HG03571 (cell line): ENCODE data around the gene FN3KRP.
"Not testable (repeated sequence)": the region's sequence is repeated elsewhere in the genome, so short reads cannot be mapped to it uniquely, and the experiment has no call there.

ENCODE experiments used
- ATAC-seq: cut with Tn5 transposase; IDR thresholded peaks from one replicate; pipeline ENCODE4 v1.9.1; 2021; ENCODE audit not compliant: unreplicated experiment

The FN3KRP gene

DNA sequence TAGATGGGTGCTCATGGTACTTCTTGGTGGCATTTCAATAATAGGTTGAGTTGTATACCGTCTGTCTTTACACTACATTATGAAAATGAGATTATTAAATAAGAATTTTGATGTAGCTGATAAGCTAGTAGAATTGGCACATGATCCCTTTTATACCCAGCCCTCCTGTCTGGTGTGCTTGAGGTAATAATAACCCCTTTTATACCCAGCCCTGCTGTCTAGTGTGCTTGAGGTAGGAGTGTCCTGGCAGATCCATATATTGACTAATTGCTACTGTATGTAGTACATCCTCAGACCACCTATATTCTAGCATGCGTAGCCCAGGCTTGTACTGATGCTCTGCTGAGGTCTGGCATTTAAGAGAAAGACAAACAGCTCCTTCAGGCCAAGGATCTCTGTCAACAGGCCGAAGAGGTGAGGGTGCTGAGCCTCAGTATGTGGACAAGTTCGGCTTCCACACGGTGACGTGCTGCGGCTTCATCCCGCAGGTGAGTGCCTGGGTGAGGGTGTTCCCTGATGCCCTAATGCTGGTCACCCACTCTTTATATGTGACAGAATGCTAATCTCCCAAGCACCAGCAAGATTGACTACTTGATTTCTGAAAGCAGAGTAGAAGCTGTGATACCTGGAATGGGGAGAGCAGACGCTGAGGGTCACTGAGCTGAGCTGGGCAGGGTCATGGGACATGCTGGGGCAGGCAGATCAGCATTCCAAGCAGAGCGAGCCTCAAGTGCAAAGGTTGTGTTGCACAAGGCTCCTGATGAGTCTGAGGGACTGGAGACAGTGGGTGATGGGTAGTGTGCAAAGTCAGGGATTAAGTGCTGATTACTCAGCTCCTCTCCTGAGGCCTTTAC lies 24.6 kb downstream of the FN3KRP start:
- no peak for ATAC-seq

DNA sequence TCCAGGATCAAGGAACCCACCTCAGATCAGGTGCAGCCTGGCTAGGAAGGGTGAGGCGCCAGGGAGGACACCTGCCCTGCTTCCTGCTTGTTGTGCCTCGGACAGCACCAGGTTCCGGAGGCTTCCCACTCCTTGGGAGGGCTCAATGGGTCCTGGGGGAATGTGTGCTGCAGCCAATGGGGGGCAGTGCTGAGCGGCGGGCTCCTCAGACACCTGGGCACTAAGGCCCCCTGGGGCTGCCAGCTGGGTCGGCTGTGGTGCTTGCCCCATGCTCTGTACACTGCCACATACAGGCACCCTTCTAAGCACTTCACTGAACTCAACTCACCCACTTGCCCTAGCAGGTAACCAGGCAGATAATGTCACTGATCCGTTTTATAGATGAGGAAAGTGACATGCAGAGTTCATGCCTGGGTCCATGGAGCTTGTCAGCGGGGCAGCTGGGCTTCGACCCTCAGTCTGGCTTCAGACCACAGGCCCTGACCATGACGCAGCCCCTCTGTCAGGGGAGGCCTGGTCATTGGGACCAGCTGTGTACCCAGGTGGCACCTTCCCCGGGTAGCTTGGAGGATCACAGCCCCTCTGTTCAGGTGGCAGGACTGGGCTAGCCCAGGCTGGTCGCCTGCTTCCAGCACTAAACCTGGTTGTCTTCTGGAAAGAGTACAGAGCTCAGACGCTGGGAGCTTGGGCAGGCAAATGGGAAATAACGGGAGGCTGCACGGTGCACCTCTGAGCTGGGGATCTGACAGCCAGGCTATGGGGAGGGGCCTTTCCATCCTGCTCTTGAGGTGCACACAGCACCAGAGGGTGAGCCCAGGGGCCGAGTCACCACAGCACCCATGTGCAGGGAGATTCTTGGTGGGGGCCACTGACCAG lies 27.1 kb downstream of the FN3KRP start:
- no peak for ATAC-seq

DNA sequence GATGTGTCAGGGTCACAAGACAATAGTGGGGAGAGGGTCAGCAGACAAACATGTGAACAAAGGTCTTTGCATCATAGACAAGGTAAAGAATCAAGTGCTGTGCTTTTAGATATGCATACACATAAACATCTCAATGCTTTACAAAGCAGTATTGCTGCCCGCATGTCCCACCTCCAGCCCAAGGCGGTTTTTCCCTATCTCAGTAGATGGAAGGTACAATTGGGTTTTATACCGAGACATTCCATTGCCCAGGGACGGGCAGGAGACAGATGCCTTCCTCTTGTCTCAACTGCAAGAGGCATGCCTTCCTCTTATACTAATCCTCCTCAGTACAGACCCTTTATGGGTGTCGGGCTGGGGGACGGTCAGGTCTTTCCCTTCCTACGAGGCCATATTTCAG lies 28.2 kb downstream of the FN3KRP start:
- ATAC-seq, result not testable (repeated sequence)

DNA sequence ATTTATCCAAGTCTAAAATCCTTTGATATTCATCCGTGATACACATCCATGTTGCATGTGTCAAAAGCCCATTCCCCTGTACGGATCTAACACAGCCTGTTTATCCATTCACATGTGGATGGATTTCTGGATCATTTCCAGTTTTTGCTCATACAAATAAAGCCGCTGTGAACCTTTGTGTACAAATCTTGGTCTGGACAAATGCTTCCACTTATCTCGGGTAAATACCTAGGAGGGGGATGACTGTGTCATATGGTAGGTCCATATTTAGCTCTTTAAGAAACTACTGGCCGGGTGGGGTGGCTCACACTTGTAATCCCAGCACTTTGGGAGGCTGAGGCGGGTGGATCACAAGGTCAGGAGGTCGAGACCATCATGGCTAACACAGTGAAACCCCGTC lies 29.0 kb downstream of the FN3KRP start:
- ATAC-seq, result no peak

DNA sequence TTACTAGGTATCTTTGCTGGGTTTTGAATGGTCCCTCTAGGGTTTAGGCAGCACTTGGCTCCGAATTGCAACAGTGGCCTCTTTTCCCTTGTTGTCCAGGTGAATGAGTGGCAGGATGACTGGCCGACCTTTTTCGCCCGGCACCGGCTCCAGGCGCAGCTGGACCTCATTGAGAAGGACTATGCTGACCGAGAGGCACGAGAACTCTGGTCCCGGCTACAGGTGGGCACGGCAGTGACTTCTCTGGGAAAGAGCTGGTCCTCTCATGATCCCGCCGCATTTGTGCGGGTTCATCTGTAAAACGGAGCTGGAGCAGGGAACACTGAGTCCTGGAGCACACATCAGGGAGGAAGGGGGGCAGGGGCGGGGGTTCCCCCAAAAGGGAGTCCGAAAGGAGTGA lies 32.2 kb downstream of the FN3KRP start:
- no peak for ATAC-seq

DNA sequence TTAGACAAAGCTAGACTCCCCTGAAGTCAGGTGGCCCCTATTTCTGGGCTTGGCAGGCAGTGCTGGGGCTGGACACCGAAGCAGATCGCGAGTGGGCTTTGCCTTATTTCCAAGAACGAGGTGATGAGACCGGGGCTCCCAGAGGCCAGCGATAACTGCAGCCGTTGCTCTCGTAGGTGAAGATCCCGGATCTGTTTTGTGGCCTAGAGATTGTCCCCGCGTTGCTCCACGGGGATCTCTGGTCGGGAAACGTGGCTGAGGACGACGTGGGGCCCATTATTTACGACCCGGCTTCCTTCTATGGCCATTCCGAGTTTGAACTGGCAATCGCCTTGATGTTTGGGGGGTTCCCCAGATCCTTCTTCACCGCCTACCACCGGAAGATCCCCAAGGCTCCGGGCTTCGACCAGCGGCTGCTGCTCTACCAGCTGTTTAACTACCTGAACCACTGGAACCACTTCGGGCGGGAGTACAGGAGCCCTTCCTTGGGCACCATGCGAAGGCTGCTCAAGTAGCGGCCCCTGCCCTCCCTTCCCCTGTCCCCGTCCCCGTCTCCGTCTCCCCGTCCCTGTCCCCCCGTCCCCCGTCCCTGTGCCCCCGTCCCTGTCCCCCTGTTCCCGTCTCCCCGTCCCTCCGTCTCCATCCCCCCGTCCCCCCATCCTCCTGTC lies 33.9 kb downstream of the FN3KRP start:
- ATAC-seq, result no peak

DNA sequence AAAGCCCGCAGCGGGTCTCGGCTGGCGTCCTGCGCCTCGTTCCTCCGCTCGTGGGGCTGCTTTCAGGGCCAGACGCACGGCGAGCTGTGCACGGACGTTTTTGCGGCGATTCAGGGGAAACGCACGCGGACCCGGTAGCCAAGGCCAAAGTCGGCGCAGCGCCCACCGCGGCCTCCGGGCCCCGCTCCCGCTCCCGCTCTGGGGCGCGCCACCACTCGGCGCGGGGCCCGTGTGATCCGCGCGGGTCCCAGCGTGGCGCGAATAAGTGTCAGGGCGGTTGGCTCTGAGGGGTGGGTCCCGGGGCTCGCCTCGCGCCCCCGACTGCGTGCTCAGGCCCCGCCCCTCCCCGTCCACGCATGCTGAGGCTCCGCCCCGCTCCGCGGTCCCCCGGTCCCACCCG lies 34.7 kb downstream of the FN3KRP start:
- ATAC-seq, result no peak

DNA sequence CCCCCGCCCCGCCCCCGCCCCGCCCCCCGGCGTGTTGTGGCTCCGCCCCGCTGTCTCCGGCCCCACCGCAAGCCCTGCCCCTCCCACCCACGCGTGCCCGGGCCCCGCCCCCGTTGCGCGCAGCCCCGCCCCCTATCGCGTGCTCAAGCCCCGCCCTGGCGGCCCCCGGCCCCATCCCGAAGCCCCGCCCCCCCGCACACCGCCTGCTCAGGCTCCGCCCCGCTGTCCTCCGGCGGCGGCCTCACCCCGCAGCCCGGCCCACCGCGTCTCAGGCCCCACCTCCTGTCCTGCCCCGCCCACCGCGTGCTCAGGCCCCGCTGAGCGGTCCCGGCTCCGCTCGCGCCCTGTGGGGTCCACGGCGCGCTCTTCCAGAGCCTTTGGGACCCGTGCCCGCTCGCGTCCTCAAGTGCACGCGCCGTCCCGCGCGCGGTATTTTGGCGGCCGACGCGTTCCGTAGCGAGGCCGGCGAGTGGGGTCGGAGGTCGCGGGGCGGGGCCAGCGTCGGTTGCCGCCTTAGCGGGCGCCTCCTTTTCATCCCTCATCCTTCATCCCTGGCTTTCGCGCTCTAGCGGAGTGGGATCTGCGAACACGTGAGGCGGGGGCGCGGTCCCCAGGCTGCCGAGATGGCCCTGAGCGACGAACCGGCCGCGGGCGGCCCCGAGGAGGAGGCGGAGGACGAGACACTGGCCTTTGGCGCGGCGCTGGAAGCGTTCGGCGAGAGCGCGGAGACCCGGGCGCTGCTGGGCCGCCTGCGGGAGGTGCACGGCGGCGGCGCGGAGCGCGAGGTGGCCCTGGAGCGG lies 35.3 kb downstream of the FN3KRP start, which contains the start of gene TBCD:
TBCD (plus strand) TSS at position 495 of the 800 bp plus-strand sequence; CDS start at position 624, 129 bp downstream.
- ATAC-seq, result peak; percentile 55

DNA sequence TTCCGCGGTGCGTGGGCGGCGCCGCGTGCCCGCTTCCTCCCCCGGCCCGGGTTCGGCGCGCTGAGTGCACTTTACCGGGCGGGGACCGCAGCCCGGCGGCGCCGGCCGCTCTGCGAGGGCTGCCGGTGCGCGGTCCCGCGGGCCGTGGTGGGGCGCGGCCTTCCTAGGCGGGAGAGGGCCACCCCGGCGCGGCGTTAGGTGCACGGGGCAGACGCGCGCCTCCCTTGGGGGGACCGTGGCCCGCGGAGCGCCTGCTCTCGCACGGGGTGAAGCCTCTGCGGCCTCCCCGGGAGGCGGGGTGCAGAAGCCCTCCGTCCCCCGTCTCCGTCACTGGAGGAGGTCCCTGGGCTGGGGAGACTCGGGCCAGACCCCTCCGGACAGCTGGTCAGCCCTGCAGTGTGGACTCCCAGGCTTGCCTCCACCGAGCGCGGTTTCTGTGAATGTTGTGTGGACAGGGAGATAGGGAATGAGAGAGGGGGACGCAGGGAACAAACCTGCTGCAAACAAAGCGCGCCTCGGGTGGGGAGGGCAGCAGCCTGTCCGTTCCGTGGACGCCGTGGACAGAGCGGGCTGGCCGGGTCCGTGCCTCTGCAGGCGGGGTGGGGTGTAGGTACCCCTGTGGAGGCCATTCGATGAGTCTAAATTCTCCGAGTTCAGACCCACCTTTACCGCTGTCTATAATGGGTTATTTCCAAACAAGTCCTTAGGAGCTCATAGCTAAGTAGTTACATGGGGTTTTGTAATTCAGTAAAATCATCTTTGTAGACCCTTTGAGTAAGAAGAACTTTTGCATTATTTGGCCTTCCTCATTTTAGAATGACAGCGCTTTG lies 36.1 kb downstream of the FN3KRP start:
- no peak for ATAC-seq

DNA sequence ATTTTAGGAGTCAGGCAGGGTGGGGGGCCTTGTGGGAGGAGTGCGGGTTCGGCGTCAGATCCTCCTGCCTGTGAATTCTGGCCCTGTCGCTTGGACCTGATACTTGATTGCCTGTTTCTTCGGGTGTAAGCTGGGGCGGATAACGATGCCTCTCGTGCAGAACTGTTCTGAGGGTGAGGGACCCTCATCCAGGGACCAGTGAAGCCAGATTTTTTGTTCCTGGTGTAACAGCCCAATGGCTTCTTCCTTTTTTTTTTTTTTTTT lies 36.6 kb downstream of the FN3KRP start:
- ATAC-seq, result no peak

DNA sequence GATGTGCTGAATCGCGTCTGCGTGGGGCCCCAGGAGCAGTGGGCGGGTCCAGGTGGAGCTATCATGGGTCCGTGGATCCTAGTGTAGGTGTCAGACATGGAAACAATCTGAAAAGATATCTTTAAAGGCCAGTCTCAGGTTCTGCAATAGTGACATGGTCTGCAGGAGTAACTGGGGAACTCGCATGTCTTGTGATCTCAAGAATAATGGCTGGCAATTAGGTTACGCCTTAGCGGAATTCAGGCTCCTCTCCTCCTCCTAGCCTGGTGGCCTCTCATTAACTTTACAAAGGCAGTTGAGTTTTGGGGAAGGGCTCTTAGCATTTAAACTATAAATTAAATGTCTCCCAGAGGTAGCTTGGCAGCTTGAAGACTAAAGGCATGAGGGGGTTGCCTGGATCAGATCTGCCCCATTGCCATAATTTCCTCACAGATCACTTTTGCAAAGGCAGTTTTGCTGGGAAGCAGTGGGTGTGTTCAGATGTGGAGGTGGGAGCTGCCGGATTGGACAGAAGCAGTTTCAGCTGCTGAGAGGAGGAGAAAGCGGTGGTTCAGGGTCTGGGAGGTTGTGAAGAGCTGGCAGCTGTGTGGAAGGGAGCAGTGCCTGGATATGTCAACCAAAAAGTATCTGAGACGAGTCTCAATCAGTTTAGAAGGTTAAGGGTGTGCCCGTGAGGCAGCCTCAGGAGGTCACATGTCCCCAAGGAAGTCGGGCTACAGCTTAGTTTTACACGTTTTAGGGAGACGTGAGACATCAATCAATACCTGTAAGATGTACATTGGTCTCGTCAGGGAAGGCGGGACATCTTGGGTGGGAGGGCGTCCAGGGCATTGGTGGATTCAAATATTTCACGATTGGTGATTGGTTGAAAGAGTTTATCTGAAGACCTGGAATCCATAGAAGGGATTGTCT lies 38.0 kb downstream of the FN3KRP start:
- no peak for ATAC-seq

DNA sequence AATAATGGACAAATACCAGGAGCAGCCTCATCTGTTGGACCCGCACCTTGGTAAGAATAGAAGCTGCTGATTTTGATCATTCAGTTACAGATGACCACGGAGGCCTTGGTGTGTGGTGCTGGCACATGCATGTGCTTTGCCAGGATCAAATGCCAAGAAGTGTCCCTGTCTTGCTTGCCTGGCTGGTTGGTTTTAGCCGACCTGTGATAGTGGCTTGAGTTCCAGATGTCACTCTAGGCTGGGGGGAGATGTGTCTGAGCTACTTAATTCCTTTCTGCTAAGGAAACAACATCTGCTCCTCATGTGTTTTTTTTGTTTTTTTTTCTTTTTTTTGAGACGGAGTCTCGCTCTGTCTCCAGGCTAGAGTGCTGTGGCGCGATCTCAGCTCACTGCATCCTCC lies 39.7 kb downstream of the FN3KRP start:
- no peak for ATAC-seq

DNA sequence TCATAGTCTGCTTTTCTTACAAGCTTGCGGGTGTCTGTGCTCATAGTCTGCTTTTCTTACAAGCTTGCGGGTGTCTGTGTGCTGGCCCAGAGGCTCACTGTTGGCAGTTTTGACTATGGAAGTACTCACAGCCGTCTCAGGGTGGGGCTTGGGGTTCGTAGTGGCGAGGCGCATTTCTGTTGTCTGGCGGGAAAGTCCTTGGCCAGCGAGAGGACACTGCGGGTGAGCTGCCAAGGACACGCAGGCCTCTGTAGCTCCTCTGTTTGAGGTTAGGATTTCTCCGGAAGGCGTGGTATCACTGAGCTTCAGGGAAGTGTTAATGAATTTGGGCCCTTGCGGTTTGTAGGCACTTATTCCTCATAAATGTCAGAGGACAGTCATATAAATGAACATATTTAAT lies 48.9 kb downstream of the FN3KRP start:
- no peak for ATAC-seq

DNA sequence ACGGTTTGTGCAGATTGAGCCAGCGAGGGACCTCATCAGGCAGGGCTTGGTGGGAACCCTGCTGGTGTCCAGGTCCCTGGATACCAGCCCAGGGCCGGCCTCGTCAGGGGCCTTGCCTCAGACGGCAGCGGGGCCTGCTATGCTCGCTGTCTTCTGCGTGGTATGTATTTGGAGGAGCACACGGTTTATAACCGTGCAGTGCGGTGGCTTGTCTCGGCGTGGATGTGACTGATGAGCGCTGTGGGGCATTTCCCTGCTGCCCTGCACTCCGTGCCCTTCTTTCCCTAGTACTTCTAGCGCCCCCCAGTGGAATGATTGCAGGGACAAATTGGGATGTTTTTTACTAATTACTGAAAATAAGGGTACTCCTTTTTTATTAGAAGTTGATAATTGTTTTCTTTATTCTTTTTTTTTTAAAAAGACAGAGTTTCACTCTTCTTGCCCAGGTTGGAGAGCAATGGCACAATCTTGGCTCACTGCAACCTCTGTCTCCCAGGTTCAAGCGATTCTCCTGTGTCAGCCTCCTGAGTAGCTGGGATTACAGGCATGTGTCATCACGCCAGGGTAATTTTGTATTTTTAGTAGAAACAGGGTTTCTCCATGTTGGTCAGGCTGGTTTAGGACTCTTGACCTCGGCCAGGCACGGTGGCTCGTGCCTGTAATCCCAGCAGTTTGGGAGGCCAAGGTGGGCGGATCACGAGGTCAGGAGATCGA lies 50.7 kb downstream of the FN3KRP start:
- no peak for ATAC-seq

DNA sequence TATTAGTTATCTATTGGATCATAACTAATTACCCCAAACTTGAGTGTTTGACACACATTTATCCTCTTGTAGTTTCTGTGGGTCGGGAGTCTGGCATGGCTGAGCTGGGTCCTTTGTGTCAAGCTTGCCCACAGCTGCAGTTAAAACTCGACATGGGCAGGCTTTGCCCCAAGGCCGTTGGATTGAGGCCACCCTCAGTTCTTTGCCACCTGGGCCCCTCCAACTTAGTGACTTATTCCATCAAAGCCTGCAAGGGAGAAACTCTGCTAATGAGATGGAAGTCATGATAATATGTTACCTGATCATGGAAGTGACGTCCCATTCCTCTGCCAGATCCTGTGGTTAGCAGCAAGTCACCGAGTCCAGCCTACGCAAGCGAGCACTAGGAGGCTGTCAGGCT lies 52.5 kb downstream of the FN3KRP start:
- no peak for ATAC-seq

DNA sequence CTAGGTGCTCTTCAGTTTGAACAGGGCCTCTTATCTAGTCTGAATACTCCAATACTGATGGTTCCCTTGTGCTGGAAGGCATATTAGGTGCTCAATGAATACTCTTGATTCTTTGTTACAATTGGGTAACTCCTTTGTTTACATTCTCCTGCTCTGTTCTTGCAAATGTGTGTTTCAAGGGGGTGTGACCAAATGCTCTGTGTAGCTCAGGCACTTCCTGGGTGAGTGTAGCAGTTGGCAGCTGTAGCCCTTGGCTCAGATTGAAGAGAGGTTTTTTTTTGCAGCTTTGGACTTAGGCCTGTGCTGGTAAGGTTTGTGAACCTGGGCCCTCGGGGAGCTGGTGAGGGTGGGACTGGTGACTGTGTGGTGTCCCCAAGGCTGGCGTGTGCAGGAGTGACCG lies 55.5 kb downstream of the FN3KRP start:
- no peak for ATAC-seq

DNA sequence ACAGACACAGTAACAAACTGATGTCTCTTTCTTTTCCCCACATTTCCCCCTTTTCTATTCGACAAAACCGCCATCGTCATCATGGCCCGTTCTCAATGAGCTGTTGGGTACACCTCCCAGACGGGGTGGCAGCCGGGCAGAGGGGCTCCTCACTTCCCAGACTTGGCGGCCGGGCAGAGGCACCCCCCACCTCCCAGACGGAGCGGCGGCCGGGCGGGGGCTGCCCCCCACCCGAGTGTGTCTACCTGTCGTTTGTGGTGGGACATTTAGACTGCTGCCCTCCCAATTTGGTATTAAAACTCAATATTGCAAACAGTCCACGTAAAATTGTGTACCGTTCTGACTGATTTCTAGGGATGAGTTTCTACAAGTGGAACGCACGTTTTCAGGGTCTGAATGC lies 58.0 kb downstream of the FN3KRP start:
- not testable (repeated sequence) for ATAC-seq
